ENCODE measurements around the gene PANX2.

Gene PANX2

DNA sequence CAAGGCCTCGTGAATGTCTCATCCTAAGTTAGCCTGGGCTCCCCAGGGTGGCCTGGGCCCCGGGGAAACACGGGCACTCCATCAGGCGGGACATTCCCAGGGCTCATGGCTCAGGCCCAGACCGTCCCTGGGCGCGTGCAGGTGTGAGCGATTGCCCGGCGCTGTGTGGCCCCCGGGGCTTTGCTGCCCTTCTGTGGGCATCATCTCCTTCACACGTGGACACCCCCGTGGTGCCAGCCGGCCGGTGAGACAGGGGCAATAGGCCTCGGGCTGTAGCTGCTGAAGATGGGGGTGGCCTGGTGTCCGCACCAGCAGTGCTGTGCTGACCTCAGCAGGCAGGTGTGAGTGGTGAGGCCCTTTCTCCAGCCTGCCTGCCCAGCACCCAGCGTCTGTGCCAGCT lies 25.7 kb downstream of the PANX2 start:
- no peaks in the 10 kb centered on the region for H3K9me3 Mint-ChIP-seq
- TF ChIP-seq, protein P1, sequence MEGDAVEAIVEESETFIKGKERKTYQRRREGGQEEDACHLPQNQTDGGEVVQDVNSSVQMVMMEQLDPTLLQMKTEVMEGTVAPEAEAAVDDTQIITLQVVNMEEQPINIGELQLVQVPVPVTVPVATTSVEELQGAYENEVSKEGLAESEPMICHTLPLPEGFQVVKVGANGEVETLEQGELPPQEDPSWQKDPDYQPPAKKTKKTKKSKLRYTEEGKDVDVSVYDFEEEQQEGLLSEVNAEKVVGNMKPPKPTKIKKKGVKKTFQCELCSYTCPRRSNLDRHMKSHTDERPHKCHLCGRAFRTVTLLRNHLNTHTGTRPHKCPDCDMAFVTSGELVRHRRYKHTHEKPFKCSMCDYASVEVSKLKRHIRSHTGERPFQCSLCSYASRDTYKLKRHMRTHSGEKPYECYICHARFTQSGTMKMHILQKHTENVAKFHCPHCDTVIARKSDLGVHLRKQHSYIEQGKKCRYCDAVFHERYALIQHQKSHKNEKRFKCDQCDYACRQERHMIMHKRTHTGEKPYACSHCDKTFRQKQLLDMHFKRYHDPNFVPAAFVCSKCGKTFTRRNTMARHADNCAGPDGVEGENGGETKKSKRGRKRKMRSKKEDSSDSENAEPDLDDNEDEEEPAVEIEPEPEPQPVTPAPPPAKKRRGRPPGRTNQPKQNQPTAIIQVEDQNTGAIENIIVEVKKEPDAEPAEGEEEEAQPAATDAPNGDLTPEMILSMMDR (IDR thresholded peaks at IDR 0.05) = no peak
- H3K27ac Mint-ChIP-seq = no peak overlapping the region
- H3K4me1 Mint-ChIP-seq = peaks cover 13% of the 10 kb centered on the region
- no peak for DNase-seq
- no peaks in the 10 kb centered on the region for H3K27me3 Mint-ChIP-seq (ENCODE audit: low read depth, poor library complexity)
- H3K4me3 Mint-ChIP-seq = no peak overlapping the region
- peaks cover 4% of the 10 kb centered on the region for H3K36me3 Mint-ChIP-seq (ENCODE audit: low read depth)

DNA sequence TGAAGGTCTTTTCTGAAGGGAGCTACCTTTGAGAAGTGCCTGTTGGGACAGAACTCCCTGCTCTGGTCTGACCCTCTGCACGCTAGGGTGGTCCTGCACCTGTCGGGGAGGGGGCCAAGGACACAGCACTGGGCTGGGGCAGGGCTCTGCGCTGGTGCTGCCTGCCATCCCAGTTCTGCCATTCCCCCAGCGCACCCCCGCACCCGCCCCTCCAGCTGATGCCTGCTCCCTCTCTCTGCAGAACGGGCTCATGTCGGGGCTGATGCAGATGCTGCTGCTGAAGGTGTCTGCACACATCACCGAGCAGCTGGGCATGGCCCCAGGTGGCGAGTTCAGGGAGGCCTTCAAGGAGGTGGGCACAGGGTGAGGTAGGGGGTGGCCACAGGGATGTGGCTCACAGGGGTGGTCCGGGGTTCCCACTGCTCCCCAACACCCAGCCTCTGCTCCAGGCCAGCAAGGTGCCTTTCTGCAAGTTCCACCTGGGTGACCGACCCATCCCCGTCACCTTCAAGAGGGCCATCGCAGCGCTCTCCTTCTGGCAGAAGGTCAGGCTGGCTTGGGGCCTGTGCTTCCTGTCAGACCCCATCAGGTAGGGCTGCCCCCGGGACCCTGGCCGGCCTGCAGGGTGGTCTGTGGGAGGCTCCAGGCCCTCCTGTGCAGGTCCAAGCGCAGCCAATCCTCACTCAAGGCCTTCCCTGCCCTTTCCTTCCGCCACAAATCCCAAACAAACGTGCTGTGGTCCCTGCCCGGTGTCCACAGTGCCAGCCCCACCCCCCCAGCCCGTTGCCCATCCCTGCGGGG lies 26.7 kb downstream of the PANX2 start:
- no peak for DNase-seq
- Mint-ChIP-seq H3K27ac (no peak overlapping the region), H3K9me3 (no peaks in the 10 kb centered on the region), H3K27me3 (ENCODE audit: low read depth, poor library complexity) (no peaks in the 10 kb centered on the region), H3K4me1 (peaks cover 12% of the 10 kb centered on the region), H3K36me3 (ENCODE audit: low read depth) (peaks cover 3% of the 10 kb centered on the region), H3K4me3 (no peak overlapping the region)
- TF ChIP-seq, protein P1 (IDR thresholded peaks at IDR 0.05) = no peak

DNA sequence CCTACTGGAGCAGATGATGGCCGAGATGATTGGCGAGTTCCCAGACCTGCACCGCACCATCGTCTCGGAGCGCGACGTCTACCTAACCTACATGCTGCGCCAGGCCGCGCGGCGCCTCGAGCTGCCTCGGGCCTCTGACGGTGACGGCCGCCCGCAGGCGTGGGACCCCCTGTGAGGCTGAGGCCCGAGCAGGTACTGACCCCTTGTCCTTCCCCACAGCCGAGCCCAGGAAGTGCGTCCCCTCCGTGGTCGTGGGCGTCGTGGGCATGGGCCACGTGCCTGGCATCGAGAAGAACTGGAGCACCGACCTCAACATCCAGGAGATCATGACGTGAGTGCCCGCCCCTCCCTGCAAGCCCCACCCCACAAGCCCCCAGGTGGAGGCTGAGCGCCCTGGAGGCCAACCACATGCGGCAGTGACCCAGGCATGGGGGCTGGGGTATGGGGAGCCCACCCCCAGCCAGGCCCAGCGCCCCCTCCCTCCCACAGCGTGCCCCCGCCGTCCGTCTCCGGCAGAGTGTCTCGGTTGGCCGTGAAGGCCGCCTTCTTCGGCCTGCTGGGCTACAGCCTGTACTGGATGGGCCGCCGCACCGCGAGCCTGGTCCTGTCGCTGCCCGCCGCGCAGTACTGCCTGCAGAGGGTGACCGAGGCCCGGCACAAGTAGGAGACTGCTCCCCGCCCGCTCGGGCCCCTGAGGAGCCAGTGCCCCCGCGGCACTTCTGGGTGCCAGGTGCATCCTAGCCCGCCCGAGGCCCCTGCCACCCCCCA lies 27.5 kb downstream of the PANX2 start:
- Mint-ChIP-seq H3K36me3 (ENCODE audit: low read depth) (peaks cover 11% of the 10 kb centered on the region), H3K27ac (no peak overlapping the region), H3K4me3 (no peak overlapping the region), H3K27me3 (ENCODE audit: low read depth, poor library complexity) (no peaks in the 10 kb centered on the region), H3K4me1 (peaks cover 15% of the 10 kb centered on the region), H3K9me3 (peaks cover 4% of the 10 kb centered on the region)
- TF ChIP-seq, protein P1 (IDR thresholded peaks at IDR 0.05) = no peak
- DNase-seq = no peak

DNA sequence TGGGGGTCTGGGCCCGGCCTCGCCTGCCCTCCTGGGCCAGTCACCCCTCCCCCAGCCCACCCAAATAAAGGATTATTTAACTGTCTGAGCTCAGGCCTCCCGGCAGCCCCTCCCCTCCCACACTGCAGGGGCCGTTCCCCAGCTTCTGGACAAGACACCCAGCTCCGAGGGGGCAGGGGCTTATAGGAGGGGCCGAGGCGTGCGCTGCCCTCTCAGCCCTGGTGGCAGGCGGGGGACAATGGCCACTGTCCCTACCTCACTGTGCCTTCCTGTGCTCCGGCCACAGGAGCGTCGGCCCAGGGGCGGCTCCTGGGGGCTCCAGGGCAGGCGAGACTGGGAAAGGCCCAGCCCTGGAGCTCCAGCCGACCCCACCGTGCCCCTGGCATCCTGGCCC lies 28.1 kb downstream of the PANX2 start:
- no peak for DNase-seq
- TF ChIP-seq, protein P1 (IDR thresholded peaks at IDR 0.05) = no peak
- Mint-ChIP-seq H3K9me3 (peaks cover 9% of the 10 kb centered on the region), H3K27ac (no peak overlapping the region), H3K4me1 (peaks cover 19% of the 10 kb centered on the region), H3K4me3 (no peak overlapping the region), H3K27me3 (ENCODE audit: low read depth, poor library complexity) (no peaks in the 10 kb centered on the region), H3K36me3 (ENCODE audit: low read depth) (peaks cover 17% of the 10 kb centered on the region)

DNA sequence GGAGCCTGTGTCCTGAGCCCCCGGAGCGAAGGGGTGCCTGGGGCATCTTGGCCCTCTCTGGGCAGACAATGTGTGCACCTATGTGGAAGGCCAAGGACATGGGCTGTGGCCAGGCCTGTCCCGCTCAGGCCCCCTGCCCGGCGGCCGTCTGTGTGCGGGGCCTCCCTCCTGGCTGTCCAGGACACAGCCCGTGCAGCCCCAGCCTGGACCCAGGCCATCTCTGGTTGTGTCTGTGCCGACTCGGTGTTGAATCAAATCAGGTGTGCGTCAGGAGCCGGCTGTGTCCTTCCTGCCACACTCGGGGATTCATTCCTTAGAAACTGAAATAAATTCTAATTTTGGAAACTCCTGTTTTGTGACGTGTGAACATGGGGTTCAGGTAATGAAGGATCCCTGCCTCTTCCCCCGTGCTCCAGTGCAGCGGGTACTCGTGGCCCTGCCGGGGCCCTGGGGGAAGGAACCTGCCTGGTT lies 28.8 kb downstream of the PANX2 start:
- peaks cover 14% of the 10 kb centered on the region for H3K9me3 Mint-ChIP-seq
- TF ChIP-seq, protein P1 (IDR thresholded peaks at IDR 0.05) = no peak
- DNase-seq = no peak
- H3K27ac Mint-ChIP-seq = no peak overlapping the region
- H3K36me3 Mint-ChIP-seq (ENCODE audit: low read depth) = peaks cover 23% of the 10 kb centered on the region
- H3K4me3 Mint-ChIP-seq = peak overlapping the region; percentile 75
- peaks cover 19% of the 10 kb centered on the region for H3K4me1 Mint-ChIP-seq
- no peaks in the 10 kb centered on the region for H3K27me3 Mint-ChIP-seq (ENCODE audit: low read depth, poor library complexity)
